NCI-H1417 (cell line): ENCODE measurements around the gene USP51.
"Not testable (repeated sequence)": the region's sequence is repeated elsewhere in the genome, so short reads cannot be mapped to it uniquely, and the experiment has no call there.

Experiments
- DNase-seq, 3 experiments: peaks; one replicate each; lab custom pipeline; 2025; lab: John Stamatoyannopoulos, UW

USP51 gene

GRCh38 chrX:55465108-55465507 lies 24.5 kb downstream of the USP51 start:
- DNase-seq, result not testable (repeated sequence)

- DNase-seq, result not testable (repeated sequence)
These were observed 25.6 kb downstream of the USP51 start for GRCh38 chrX:55464050-55464449.

GRCh38 chrX:55459926-55460325 lies 29.7 kb downstream of the USP51 start:
- not testable (repeated sequence) for DNase-seq

- not testable (repeated sequence) for DNase-seq
These were observed 30.2 kb downstream of the USP51 start for GRCh38 chrX:55459426-55459825.

GRCh38 chrX:55455708-55456107 lies 33.9 kb downstream of the USP51 start:
- not testable (repeated sequence) for DNase-seq

GRCh38 chrX:55452833-55453124 lies 36.9 kb downstream of the USP51 start:
- peak in 1 of 3 experiments; percentile 46 for DNase-seq

GRCh38 chrX:55451990-55452832 lies 37.4 kb downstream of the USP51 start, which contains the start of gene MAGEH1:
Gene MAGEH1, plus strand, starts transcription at chrX:55452127. Its CDS starts 248 bp downstream, at chrX:55452375.
- DNase-seq, result peak; percentile 34 to 77 (median 60)

GRCh38 chrX:55451626-55451989 lies 38.0 kb downstream of the USP51 start:
- DNase-seq, result no peak

GRCh38 chrX:55451141-55451540 lies 38.5 kb downstream of the USP51 start:
- DNase-seq, result peak in 1 of 3 experiments; percentile 16

GRCh38 chrX:55450259-55450658 lies 39.4 kb downstream of the USP51 start:
- no peak for DNase-seq

GRCh38 chrX:55443468-55443867 lies 46.2 kb downstream of the USP51 start:
- not testable (repeated sequence) for DNase-seq
